Pancreas (tissue), 10 donors: ENCODE measurements around the gene ADIPOR2. TPM values are rescaled to one million over a fixed set of nuclear protein-coding genes. Genes with fewer than 3 reads are reported as not detected.

ENCODE experiments used
- ATAC-seq, 4 donors: fragments of 200-7000 bp; cut with Tn5 transposase; one replicate each; pipeline versions ENCODE4 v1.8.0 to v1.9.1; 2020; ENCODE audit warnings: mild to moderate bottlenecking in 4 of 4, moderate library complexity in 4 of 4
- DNase-seq, 6 donors: peaks; one replicate each; pipeline ENCODE4 v3.0.0-alpha.2; 2020
- FAIRE-seq: peaks from 2 replicates; lab custom pipeline; 2012; peaks lifted over from hg19 to GRCh38; lab: Jason Lieb, UNC
- H3K27ac ChIP-seq, 4 donors: fragments of 200-600 bp; sonication (generic); 1 replicate in 3 of 4; 2 replicates in 1 of 4; pipeline versions ENCODE4 v1.5.0 to v1.8.0; 2020
- H3K27me3 ChIP-seq, 4 donors: fragments of 200-600 bp; one replicate each; pipeline ENCODE4 v1.8.0; 2021
- H3K36me3 ChIP-seq, 3 donors: fragments of 200-600 bp; sonication (generic) in 1 of 3; one replicate each; pipeline versions ENCODE4 v1.5.0 to v1.8.0; 2020 to 2021
- H3K4me1 ChIP-seq, 3 donors: fragments of 200-600 bp; one replicate each; pipeline ENCODE4 v1.8.0; 2021
- H3K4me3 ChIP-seq, 4 donors: fragments of 200-600 bp; sonication (generic) in 2 of 4; one replicate each; pipeline versions ENCODE4 v1.5.0 to v1.8.0; 2020 to 2021
- H3K9me3 ChIP-seq, 4 donors: fragments of 200-600 bp; one replicate each; pipeline ENCODE4 v1.8.0; 2021
- CTCF ChIP-seq, 4 donors: fragments of 200-600 bp; sonication (generic) in 3 of 4; IDR thresholded peaks; one replicate each; pipeline versions ENCODE4 v1.5.0 to v1.8.0; 2021; ENCODE audit warnings: antibody characterized with exemption in 4 of 4
- WGBS, 2 donors: extraction: QIAGEN DNeasy Blood & Tissue Kit; methylation state at CpG; one replicate each; pipeline ENCODE4 v1.1.7; 2013; 5-methylcytosine and 5-hydroxymethylcytosine counted together
- intact Hi-C, 3 donors: fragments of 100-400 bp; cut with DNase I; formaldehyde crosslinking; loops; one replicate each; pipeline versions ENCODE4 v1.11.1 to v1.14.2; 2022
- polyA plus RNA-seq, 2 donors: library from polyadenylated mRNA; stranded (reverse); fragments of 200-250 nt; gene quantifications; one replicate each; pipeline ENCODE4 v1.2.3, GENCODE V29; 2013
- total RNA-seq, 6 donors: library from RNA; stranded (reverse); fragmentation: NEBNext Ultra II Directional in 4 of 6; extraction: Animal tissue kit (Norgen Biotek cat#: 25700) in 4 of 6; gene quantifications; one replicate each; pipeline versions ENCODE4 v1.2.1 to v1.2.4, GENCODE V29; 2021 to 2023
- donor health status: healthy with polysubstance abuse.
- donor health status: DM: no; HTN: no; CAD: no; lungs with moderate emphysema.
- donor health status: DM: no; HTN: no; CAD: no.
- donor health status: control.
- donor health status: control.
- donor health status: Bipolar disorder and iron deficiency.
- donor health status: DM: yes; HTN: yes; CAD: no.
- donor health status: DM: no; HTN: no; CAD: no.
- donor health status: DM: no; HTN: no; CAD: no.
- donor health status: DM: yes; HTN: yes; CAD: no.

ADIPOR2 gene
- total and polyA plus RNA-seq, 8 donors = 10.4 to 27.5 (median 22.1) TPM

- peak; percentile 37 to 73 (median 52) for ATAC-seq
- WGBS, 2 donors = 6 to 14% methylated on average over 5 of the region's 5 CpGs
- no peak overlapping the region for H3K4me3 ChIP-seq
- no peak for TF ChIP-seq CTCF (IDR thresholded peaks at IDR 0.05)
- intact Hi-C loops = no loop called here
- H3K36me3 ChIP-seq = no peaks in the 10 kb centered on the region
- H3K4me1 ChIP-seq = peaks cover 17 to 25% (median 20%) of the 10 kb centered on the region in 3 donors
- H3K27me3 ChIP-seq = no peaks in the 10 kb centered on the region
- H3K9me3 ChIP-seq = no peaks in the 10 kb centered on the region
- no peak for FAIRE-seq
- DNase-seq = no peak
- H3K27ac ChIP-seq = peak overlapping the region in 1 of 4 donors; percentile 9
These were observed 49.5 kb downstream of the ADIPOR2 start for GRCh38 chr12:1740161-1740948.

- 30% methylated on average over 1 of the region's 1 CpG for WGBS, 2 donors
- intact Hi-C loops = no loop called here
- no peak for FAIRE-seq
- no peaks in the 10 kb centered on the region for H3K9me3 ChIP-seq
- no peaks in the 10 kb centered on the region for H3K27me3 ChIP-seq
- no peaks in the 10 kb centered on the region for H3K36me3 ChIP-seq
- peaks cover 17 to 25% (median 20%) of the 10 kb centered on the region in 3 donors for H3K4me1 ChIP-seq
- DNase-seq = no peak
- ATAC-seq = peak in 2 of 4 donors; percentile 21 to 22
- no peak overlapping the region for H3K4me3 ChIP-seq
- TF ChIP-seq CTCF (IDR thresholded peaks at IDR 0.05) = no peak
- H3K27ac ChIP-seq = peak overlapping the region in 1 of 4 donors; percentile 9
These were observed 50.5 kb downstream of the ADIPOR2 start for GRCh38 chr12:1741154-1741949.

GRCh38 chr12:1744932-1745331 lies 54.1 kb downstream of the ADIPOR2 start:
- FAIRE-seq (no peak), ATAC-seq (no peak), DNase-seq (no peak)
- Histone ChIP-seq H3K27ac (no peak overlapping the region), H3K4me1 (peaks cover 9 to 14% (median 14%) of the 10 kb centered on the region in 3 donors), H3K4me3 (no peak overlapping the region), H3K36me3 (no peaks in the 10 kb centered on the region), H3K27me3 (no peaks in the 10 kb centered on the region), H3K9me3 (no peaks in the 10 kb centered on the region)
- intact Hi-C loops = no loop called here
- 96 to 98% methylated on average over 2 of the region's 2 CpGs for WGBS, 2 donors
- no peak for TF ChIP-seq CTCF (IDR thresholded peaks at IDR 0.05)

GRCh38 chr12:1747609-1748008 lies 56.7 kb downstream of the ADIPOR2 start:
- intact Hi-C loops = no loop called here
- WGBS, 2 donors = 77% methylated on average over 2 of the region's 2 CpGs

More at GRCh38 chr12:1747609-1748008, 56.7 kb downstream of the ADIPOR2 start:
- H3K27ac ChIP-seq = no peak overlapping the region
- no peak for FAIRE-seq
- no peak overlapping the region for H3K4me3 ChIP-seq
- TF ChIP-seq CTCF (IDR thresholded peaks at IDR 0.05) = no peak
- H3K4me1 ChIP-seq = peaks cover 0 to 3% (median 0%) of the 10 kb centered on the region in 3 donors
- H3K27me3 ChIP-seq = no peaks in the 10 kb centered on the region
- H3K36me3 ChIP-seq = no peaks in the 10 kb centered on the region
- no peak for ATAC-seq
- DNase-seq = no peak
- H3K9me3 ChIP-seq = no peaks in the 10 kb centered on the region
